GM12801 (cell line): ENCODE measurements around the gene KRT86.

Source experiments
- CTCF ChIP-seq: IDR thresholded peaks from one replicate; pipeline ENCODE4 v1.5.1; 2011; ENCODE audit warnings: control low read depth; ENCODE audit not compliant: insufficient read length; ENCODE audit errors: extremely low read depth

The KRT86 gene

DNA sequence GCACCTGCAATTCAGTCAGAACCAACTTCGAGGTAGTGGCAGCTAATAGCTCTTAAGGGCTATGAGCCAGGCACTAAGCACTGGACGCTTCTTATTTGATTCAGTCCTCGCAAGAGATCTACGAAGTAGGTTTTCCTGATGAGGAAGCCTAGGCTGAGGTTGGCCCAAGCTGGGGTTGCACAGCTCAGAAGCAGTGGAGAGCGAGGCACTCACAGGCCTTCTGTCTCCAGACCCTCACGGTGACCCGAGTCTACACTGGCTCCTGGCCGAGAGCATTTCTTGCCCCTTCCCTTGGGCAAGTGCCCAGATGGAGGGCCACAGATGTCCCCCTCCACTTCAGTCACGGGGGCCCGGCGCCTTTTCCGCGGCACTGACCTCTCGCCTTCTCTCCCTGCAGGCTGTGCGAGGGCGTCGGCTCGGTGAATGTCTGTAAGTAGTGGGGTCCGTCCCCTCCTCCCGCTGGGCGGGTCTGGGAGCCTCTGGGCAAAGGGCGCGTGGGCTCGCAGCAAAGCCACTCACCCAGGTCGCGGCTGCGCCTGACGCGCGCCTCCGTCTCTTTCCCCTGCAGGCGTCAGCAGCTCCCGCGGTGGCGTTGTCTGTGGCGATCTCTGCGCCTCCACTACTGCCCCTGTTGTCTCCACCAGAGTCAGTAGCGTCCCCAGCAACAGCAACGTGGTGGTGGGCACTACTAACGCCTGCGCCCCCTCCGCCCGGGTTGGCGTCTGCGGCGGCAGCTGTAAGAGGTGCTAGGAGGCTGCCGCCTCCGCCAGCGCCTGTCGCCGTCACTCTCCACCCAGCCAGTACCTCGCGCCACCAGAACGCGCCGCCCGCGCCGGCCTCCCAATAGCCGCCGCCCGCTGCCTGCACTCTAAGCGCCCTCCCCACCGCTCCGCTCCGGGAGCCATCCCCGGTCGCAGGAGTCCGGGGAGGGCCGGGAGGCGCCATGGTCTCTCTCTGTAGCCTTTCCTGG lies 33.7 kb downstream of the KRT86 start:
- no peak for TF ChIP-seq CTCF

GRCh38 chr12:52308806-52309425 lies 34.5 kb downstream of the KRT86 start:
- no peak for TF ChIP-seq CTCF

DNA sequence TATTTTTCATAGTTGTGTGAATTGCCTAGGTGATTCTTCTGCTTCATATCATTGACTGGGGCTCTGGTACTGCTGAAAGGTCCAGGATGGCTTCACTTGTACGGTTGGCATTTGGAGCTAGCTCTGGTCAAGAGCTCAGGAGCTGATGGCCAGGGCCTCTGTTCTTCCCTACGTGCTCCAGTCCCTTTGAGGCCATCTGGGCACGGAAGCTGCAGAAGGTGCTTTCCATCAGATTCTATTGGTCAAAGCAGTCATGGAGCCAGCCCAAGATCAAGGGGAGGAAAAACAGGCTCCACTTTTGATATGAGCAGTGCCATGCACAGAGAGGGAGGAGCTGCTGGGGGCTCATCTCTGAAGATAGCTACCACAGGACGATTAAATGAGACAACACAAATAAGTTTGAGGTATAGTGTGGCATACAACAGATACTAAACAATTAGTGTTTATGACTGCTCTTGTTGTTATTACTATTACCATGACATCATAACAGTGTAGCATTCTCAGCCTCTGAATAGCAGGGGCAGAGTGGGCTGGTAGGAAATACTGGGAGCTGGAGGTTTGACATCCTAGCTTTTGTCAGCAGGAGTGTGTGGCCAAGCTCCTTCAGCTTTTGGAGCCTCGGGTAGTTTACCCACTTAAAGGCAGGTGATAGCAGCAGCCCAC lies 36.3 kb downstream of the KRT86 start:
- no peak for TF ChIP-seq CTCF

DNA sequence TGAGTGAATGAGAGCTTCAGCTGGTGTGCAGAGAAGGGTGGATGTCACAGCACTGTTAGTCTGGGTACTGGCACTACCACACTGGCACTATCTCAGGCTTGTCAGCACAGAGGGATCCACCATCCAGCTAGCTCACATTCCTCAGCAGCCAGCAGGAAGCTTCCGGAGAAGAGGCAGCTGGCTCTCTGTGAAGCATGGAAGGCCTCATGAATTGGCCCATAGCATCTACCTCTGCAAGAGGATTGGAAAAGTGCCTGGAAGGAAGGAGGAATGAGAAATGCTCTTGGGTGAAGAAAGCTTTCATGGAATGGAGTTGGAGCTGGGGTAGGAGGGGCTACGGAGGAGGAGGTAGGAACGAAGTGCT lies 36.8 kb downstream of the KRT86 start:
- TF ChIP-seq CTCF, result no peak

GRCh38 chr12:52312086-52312485 lies 37.6 kb downstream of the KRT86 start:
- no peak for TF ChIP-seq CTCF

DNA sequence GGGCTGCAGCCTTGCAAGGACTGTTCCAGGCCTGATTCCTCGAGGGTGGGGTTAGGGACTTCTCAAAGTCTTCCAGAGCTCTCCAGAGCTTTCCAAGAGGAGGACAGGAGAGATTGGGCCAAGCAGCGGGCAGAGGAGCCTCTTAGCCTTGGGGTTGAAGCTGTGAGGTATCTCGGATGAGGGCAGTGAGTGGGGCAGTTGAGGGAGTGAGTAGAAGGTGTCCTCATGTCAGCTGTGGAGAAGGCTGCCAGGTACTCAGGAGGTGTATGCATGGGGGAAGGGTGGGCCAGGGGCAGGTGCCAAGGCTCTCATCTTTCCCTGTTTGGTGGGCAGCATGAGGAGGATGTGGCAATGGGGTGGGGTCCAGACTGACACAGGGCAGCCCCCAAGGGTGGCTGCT lies 39.0 kb downstream of the KRT86 start:
- no peak for TF ChIP-seq CTCF

DNA sequence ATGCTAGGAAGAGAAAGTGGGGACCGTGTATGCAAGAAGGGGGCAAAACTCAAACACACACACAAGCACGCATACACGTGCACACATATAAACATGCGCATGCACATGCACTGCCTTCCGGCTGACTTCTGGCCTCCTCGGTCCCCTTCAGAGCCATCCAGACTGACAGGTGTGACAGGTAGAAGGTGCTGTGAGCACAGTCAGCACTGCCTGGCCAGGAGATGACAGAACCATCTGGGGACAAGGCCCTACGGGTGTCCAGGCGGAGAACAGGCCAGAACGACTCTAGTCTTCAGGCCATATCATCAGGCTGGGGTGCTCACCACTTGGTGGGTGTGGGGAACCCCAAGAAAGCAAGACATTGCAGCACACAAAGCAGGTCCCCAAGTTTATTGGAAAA lies 39.5 kb downstream of the KRT86 start:
- TF ChIP-seq CTCF, result no peak
